Measurements from ENCODE around the gene C2CD5.
"Not testable (repeated sequence)": the region's sequence is repeated elsewhere in the genome, so short reads cannot be mapped to it uniquely, and the experiment has no call there.

Gene C2CD5

GRCh38 chr12:22487683-22488082, 56.7 kb downstream of the C2CD5 start:
- intact Hi-C loops (cut with DNase I) = not testable (repeated sequence)

GRCh38 chr12:22481547-22482104, 62.7 kb downstream of the C2CD5 start:
- intact Hi-C loops (cut with DNase I) = no loop called here
- no peak for DNase-seq

More at GRCh38 chr12:22487683-22488082, 56.7 kb downstream of the C2CD5 start:
- not testable (repeated sequence) for DNase-seq

GRCh38 chr12:22480814-22481213, 63.5 kb downstream of the C2CD5 start:
- DNase-seq; intact Hi-C loops (cut with DNase I): not testable (repeated sequence)

- intact Hi-C loops (cut with DNase I) = no loop called here
- no peak for DNase-seq
These were observed 64.3 kb downstream of the C2CD5 start for GRCh38 chr12:22480016-22480415.

- DNase-seq = no peak
- intact Hi-C loops (cut with DNase I) = no loop called here
These were observed 66.5 kb downstream of the C2CD5 start for GRCh38 chr12:22477894-22478287.

- no peak for DNase-seq
- intact Hi-C loops (cut with DNase I) = no loop called here
These were observed 67.0 kb downstream of the C2CD5 start for GRCh38 chr12:22477166-22477893.

- intact Hi-C loops (cut with DNase I) = no loop called here
- DNase-seq = no peak
These were observed 68.2 kb downstream of the C2CD5 start for GRCh38 chr12:22476133-22476532.

- intact Hi-C loops (cut with DNase I) = no loop called here
- DNase-seq = no peak
These were observed 69.2 kb downstream of the C2CD5 start for GRCh38 chr12:22474970-22475720.

GRCh38 chr12:22473212-22473611, 71.1 kb downstream of the C2CD5 start:
- intact Hi-C loops (cut with DNase I) = no loop called here
- DNase-seq = no peak

- intact Hi-C loops (cut with DNase I) = no loop called here
- no peak for DNase-seq
These were observed 77.2 kb downstream of the C2CD5 start for GRCh38 chr12:22467190-22467589.

- DNase-seq = no peak
- intact Hi-C loops (cut with DNase I) = no loop called here
These were observed 81.0 kb downstream of the C2CD5 start for GRCh38 chr12:22463306-22463705.

- DNase-seq = no peak
- intact Hi-C loops (cut with DNase I) = no loop called here
These were observed 82.6 kb downstream of the C2CD5 start for GRCh38 chr12:22461786-22462185.

GRCh38 chr12:22459838-22460490, 84.4 kb downstream of the C2CD5 start:
- peak in 9 of 42 donors; percentile 17 to 69 (median 39) for DNase-seq
- intact Hi-C loops (cut with DNase I) = no loop called here

- DNase-seq = no peak
- intact Hi-C loops (cut with DNase I) = no loop called here
These were observed 85.9 kb downstream of the C2CD5 start for GRCh38 chr12:22458298-22458937.

GRCh38 chr12:22457085-22457484, 87.3 kb downstream of the C2CD5 start:
- no peak for DNase-seq
- intact Hi-C loops (cut with DNase I) = no loop called here

GRCh38 chr12:22453511-22453910, 90.8 kb downstream of the C2CD5 start:
- no peak for DNase-seq
- intact Hi-C loops (cut with DNase I) = no loop called here

GRCh38 chr12:22447223-22447622, 97.1 kb downstream of the C2CD5 start:
- no peak for DNase-seq
- intact Hi-C loops (cut with DNase I) = no loop called here

- intact Hi-C loops (cut with DNase I) = loop anchor here (5.0 kb wide), 1 partner anchor 357 kb away; no protein-coding TSS in a partner anchor
- not testable (repeated sequence) for DNase-seq
These were observed 100.1 kb downstream of the C2CD5 start for GRCh38 chr12:22444317-22444665.
